ENCODE data around the gene SIPA1L3.
"Not testable (repeated sequence)": the region's sequence is repeated elsewhere in the genome, so short reads cannot be mapped to it uniquely, and the experiment has no call there.

Gene SIPA1L3

DNA sequence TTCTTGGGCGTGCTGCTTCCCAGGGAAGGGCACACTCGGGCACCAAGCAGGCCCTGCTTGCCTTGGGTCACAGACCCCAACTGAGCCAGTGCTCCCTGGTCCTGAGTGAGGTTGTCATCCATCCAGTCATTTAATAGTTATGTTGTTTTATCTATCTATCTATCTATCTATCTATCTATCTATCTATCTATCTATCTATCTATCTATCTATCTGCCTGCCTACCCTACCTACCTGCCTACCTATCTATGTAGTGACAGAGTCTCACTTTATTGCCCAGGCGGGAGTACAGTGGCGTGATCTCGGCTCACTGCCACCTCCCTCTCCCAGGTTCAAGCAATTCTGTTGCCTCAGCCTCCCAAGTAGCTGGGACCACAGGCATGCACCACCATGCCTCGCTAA, 164.0 kb downstream of the SIPA1L3 start:
- not testable (repeated sequence) for DNase-seq (ENCODE audit: low read depth in 2 of 2)

DNA sequence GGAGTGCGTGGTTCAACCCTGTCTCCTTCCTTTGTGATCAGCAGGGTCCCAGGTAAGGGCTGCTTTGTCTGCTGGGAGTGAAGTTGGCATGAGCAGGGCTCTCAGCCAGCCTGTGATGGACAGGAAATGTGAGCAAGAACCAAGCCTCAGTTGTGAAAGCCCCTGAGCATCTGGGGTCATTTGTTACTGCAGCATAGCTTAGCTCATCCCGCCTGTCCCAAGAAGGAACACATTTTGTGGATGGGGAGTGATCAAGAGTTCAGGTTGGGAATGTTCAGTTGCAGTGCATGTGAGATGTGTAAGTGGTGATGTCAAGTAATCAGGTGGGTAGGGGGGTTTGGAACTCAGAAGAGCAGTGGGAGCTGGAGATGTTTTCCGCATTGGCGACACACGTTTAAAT, 164.6 kb downstream of the SIPA1L3 start:
- DNase-seq (ENCODE audit: low read depth in 2 of 2), result no peak

DNA sequence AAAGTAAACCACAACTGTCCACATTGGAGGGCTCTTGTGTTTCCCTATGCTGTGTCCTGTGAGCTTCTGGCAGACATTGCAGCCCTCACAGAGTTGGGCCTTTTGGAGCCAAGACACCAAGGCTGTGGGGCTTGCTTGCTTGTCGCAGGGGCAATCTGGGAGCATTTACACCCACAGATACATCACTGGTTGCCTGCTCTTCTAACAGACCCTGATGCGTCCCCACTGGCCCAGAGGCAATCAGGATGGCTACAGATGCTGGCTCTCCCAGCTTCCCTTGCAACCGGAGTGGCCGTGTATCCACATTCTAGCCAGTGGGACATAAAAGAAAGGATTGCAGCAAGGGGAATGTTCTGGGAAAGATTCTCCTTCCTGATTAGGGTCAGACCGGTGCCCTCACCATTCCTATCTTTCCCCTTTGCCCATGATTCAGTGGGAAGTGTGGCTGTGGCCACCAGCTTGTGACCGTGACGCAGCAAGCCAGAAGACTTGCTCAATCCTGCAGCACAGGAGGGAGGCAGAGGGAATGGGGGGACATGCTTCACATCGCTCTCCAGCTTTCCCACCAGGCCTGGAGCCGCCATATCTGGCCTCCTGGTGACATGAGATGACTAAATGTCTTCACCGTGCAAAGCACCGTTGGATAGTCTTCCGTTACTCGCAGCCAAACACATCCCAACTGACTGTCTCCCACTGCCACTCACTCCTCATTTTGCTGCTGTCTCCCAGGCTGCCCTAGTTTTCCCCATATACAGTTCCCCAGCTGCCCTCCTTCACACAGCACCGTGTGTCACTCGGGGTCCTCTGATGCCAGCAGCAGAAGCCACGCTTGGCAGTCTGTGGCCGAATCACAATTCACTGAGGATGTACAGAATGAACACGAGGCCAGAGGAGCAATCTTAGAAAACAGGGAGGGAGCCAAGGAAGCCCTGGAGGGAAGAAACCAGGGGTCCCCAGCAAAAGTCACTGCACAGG, 166.1 kb downstream of the SIPA1L3 start:
- no peak for DNase-seq (ENCODE audit: low read depth in 2 of 2)

DNA sequence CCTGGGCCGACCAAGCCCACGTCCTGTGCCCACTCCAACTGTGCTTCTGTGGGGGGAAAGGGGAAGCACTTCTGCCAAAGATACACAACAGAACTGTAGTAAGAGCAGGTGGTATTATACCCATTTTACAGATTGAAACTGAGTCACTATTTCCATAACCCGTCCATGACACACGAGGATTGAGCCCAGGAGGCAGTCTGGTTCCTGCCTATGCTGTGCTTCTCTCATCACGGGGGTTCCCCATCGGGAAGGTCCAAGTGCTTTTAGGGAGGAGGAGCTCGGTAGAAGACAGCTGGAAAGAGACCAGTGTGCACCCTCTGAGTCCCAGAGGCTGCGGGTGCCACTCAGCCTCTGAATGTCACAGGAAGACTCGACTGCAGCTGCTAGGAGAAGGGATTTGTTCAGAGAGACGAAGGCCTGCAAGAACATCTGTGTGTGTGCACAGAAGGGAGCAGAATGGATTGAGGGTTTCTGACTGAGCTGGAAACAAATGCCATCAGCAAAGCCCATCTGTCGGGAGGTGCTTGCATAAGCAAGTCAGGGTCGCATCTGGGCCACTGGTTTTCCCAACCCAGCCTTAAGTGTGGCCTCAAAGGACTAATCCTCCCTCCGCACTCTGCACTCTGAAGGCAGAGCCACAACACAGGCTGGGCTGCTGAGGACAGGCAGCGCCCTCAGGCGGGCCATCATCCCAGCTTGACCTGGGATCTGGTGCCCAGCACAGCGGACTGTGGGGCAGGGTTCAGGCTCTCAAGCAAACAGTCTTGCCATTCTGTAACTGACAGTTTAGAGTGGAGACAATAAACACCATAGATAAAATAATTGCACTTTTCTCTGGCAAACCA, 167.1 kb downstream of the SIPA1L3 start:
- DNase-seq (ENCODE audit: low read depth in 2 of 2), result no peak

DNA sequence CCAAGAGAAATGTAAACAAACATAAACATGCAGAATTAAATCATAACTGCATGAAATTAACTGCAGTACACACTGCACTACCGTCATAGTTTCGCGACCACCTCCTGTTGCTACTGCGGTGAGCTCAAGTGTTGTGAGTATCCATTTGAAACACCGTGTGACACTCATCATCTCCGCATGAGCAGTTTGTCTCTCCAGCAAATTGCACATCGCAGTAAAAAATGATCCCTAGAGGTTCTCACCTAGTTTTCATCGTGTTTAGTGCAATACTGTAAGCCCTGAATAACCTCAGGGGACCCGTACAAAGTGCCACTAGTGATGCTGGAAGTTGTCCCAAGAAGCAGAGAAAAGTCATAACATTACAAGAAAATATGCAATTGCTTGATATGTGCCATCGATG, 169.3 kb downstream of the SIPA1L3 start:
- DNase-seq (ENCODE audit: low read depth in 2 of 2), result no peak

DNA sequence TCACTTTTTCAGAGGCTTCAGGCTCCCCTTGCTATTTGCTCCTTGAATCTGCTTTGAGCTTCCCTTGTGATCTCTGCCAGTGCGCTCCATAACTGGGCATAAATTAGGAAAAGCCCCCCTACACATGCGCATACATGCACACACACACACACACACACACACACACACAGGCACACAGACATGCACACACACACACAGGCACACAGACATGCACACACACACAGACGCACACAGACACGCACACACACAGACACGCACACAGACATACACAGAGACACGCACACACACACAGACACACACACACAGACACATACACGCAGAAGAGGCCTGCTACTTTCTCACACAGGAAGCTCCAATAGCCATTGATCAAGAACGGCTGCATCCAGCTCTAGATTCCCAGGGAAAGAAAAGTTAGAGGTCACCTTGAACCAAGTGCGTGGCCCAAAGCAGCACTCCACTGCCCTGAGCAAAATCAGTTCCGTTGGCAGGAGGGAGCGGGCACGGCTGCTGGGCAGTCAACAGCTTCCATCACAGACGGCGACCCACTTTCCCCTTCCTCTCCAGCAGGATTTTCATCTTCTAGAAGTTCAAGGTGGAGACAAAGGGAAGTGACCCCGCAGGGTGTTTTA, 171.4 kb downstream of the SIPA1L3 start:
- no peak for DNase-seq (ENCODE audit: low read depth in 2 of 2)

DNA sequence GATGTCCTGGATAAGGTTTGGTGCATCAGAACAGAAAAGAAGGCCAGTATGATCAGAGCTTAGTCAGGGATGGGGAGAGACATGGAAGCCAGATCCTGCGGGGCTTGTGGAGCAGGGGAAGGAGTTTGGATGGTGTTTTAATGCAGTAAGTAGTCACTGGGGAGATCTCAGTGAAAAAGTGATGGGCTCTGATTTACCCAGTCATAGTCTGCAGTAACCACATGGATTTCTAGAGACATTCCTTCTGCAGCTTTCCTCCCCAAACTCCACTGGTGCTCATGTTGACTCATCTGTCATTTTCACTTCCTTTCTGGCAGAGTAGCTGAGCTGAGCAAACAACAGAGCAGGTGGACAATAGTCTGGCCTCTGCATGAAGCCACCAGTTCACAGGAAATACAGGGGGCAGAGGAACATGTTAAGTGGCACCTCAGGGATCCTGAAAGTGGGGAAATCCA, 172.9 kb downstream of the SIPA1L3 start:
- DNase-seq (ENCODE audit: low read depth in 2 of 2), result no peak

DNA sequence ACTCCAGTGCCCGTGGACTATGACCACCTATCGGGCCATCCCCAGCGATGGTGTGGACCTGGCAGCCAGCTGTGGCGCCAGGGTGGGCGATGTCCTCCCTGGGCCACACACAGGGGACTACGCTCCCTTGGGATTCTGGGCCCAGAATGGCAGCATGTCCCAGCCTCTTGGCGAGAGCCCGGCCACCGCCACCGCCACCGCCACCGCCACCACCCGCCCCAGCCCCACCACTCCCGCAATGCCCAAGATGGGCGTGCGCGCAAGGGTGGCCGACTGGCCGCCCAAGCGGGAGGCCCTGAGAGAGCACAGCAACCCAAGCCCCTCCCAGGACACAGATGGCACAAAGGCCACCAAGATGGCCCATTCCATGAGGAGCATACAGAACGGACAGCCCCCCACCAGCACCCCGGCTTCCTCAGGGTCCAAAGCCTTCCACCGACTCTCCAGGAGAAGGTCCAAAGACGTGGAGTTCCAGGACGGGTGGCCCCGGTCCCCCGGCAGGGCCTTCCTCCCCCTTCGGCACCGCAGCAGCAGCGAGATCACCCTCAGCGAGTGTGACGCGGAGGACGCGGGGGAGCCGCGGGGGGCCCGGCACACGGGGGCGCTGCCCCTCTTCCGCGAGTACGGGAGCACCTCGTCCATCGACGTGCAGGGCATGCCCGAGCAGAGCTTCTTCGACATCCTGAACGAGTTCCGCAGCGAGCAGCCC, 174.7 kb downstream of the SIPA1L3 start:
- no peak for DNase-seq (ENCODE audit: low read depth in 2 of 2)

DNA sequence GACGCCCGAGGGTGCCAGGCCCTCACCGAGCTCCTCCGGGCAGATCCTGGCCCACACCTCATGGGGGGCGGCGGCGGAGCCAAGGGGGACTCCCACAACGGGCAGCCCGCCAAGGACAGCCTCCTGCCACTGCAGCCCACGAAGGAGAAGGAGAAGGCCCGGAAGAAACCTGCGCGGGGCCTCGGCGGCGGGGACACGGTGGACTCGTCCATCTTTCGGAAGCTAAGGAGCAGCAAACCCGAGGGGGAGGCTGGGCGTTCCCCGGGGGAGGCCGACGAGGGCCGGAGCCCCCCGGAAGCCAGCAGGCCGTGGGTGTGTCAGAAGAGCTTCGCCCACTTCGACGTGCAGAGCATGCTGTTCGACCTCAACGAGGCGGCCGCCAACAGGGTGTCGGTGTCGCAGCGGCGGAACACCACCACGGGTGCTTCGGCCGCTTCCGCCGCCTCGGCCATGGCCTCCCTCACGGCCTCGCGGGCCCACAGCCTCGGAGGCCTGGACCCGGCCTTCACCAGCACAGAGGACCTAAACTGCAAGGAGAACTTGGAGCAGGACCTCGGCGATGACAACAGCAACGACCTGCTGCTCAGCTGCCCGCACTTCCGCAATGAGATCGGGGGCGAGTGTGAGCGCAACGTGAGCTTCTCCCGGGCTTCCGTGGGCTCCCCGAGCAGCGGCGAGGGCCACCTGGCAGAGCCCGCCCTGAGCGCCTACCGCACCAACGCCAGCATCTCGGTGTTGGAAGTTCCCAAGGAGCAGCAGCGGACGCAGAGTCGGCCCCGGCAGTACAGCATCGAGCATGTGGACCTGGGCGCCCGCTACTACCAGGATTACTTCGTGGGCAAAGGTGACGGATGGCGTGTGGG, 175.5 kb downstream of the SIPA1L3 start:
- no peak for DNase-seq (ENCODE audit: low read depth in 2 of 2)

DNA sequence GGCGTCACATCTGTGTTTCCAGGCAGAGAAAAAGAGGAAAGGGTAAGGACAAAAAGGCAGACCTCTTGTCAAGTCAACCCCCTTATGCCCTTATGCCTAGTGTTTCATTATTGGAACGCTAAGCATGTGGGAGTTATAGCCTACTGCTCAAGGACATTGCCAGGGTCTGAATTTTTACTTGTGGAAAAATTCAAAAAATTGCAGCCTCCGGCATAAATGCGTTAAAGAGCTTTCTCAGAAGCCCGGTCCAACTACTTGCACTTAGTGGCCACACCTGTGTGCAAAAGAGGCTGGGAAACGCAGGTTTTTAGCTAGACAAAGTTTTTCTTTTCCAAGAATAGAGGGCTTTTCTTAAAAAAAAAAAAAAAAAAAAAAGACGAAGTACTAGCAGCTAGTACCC, 177.2 kb downstream of the SIPA1L3 start:
- DNase-seq (ENCODE audit: low read depth in 2 of 2), result no peak

DNA sequence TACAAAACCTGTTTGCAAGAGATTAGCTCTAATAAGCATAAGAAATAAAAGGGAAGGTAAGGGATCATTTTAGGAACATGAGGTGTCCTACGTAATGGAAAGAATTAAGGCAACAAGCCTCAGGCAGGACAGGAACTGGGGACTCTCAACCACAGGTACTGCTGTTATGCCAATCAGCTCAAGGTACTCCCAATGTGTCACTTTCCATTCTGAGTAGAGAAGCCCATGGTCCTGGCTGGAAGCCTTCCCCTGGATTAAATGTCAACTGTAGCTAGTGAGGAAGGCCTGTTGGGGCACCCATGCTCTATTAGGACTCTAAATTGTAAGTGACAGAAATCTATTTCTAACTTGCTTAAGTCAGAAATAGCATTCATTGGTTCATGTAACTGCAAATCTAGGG, 182.4 kb downstream of the SIPA1L3 start:
- DNase-seq (ENCODE audit: low read depth in 2 of 2), result no peak

DNA sequence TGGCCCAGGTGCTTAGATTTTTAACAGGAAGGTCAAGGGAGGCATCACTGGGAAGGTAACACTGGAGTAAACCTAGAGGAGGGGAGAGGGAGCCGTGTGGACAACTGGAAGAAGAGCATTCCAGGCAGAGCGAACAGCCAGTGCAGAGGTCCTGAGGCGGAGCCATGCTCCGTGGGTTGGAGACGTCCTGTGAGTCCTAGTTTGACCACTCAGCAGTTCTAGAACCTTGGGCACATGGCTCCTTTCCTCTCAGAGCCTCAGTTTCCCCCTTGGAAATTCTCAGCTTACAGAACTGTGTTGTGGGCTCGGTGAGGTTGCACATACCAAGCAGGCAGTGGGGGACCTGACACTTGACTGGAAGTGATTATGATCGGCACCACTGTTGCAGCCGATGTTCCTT, 186.1 kb downstream of the SIPA1L3 start:
- DNase-seq (ENCODE audit: low read depth in 2 of 2), result no peak

DNA sequence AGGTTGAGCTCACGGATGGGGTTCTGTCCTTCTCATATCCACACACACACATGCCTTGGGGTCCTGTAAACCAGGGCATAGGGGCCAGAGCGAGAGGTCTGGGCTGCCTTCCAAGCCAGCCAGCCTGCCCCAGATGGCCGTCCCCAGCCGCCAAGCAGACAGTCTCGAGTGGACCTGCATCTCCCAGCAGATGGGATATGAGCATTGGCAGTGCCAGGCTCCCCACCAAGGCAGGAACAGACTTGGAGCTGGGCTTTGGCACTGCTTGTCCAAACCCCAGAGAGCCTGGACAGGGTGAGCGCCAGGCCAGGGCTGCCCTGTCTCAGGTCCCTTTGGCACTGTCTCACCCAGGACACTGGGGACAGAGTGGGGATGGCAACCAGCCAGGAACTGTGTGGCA, 186.6 kb downstream of the SIPA1L3 start:
- no peak for DNase-seq (ENCODE audit: low read depth in 2 of 2)

DNA sequence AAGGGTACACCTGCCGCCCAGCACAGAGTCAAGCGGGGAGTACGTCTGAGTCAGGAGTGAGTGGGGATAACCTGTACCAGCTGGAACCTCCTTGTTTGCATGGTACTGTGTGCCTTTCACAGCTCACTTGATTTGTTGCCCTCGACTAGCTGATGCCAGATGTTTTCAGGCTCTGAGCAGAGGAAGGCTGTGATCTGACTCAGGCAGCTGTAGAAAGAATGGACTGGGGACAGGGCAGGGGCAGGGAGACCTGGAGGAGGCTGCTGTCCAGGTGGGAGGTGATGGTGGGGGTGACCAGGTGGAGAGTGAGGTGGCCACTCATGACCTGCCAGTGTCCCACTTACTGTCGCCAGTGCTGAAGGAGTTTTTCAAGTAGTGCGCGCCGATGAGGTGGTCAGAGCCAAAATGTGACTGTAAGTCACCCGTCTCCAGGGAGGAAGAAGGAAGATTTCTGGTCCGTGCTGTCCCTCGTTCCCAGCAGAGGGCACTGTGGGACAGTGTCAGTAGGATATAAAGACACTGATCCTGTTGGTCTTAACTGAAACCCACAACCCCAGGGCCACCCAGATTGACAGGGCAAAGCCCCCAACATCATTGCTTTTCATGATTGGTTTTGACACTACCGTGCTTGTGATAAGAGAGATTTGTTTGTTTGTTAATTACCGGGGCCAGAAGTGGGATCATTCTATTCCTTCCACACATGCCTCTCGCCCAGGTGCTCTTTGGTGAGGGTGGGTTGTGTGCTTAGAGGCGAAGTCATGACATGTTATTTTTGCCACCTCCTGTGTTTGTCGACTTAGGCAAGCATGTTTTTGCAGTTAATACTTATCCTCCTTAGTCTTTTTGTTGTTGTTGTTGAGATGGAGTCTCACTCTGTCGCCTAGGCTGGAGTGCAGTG, 188.7 kb downstream of the SIPA1L3 start:
- DNase-seq (ENCODE audit: low read depth in 2 of 2), result peak; percentile 17 to 28

DNA sequence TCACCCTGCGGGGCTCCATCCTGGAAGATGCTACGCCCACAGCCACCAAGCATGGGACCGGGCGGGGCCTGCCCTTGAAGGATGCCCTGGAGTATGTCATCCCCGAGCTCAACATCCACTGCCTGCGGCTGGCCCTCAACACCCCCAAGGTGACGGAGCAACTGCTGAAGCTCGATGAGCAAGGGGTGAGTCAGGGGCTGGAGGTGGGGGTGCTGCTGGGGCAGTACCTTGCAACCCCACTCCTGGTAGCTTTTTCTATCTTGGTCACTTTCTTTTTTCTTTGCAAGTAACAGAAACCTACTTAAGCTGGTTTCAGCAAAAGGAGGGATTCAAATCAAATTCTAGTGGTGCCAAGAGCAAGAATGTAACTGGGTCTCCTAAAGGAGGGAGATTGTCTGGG, 193.0 kb downstream of the SIPA1L3 start:
- no peak for DNase-seq (ENCODE audit: low read depth in 2 of 2)

DNA sequence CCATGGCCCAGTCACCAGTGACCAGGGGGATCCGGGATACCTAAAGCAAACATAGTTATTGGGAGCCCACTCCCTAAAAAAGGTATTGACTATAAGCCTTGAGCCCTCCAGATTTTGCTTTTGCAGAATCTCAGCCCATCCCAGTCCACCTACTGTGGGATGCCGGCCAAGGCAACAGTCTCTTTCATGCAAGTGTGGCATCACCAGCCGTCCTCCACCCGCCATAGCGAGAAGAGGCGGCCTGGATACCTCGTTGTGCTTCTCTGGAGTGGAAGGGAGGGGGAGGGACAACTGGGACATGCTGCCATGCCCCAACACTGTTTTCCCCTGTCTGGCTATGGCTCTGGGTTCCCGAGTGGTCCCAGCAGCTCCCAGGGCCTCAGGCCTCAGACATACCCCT, 193.6 kb downstream of the SIPA1L3 start:
- no peak for DNase-seq (ENCODE audit: low read depth in 2 of 2)

DNA sequence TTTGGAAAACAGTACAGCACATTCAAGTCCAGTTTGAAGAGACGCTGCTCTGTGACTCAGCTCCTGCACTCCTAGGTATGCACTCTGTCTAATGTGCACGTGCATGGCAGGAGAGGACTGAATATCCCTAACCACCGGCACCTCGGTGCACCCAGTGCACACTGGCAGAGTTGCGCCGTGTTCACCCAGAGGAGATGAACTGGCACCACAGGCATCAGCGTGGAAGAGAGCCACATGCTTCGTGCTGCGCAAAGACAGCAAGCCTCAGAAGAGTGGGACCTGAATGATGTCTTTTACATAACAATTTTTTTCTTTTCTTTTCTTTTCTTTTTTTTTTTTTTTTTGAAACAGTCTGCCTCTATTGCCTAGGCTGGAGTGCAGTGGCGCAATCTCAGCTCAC, 194.7 kb downstream of the SIPA1L3 start:
- no peak for DNase-seq (ENCODE audit: low read depth in 2 of 2)

DNA sequence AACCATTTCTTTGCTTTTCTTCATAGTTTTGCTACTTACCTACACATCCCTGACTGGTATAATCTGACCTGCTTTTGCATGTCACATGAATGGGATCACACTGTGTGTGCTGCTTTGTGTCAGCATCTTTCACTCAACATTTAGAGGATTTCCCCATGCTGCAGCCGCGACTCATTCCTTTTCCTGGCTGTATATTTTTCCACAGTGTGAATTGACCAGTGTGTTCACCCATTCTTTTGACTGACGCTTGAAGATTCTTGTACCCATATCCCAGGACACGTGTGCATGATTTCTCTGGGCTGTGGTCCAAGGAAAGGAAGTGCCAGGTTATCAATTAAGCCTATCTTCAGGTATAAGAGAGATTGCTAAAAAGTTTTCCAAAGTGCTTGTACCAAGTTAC, 198.6 kb downstream of the SIPA1L3 start:
- no peak for DNase-seq (ENCODE audit: low read depth in 2 of 2)

DNA sequence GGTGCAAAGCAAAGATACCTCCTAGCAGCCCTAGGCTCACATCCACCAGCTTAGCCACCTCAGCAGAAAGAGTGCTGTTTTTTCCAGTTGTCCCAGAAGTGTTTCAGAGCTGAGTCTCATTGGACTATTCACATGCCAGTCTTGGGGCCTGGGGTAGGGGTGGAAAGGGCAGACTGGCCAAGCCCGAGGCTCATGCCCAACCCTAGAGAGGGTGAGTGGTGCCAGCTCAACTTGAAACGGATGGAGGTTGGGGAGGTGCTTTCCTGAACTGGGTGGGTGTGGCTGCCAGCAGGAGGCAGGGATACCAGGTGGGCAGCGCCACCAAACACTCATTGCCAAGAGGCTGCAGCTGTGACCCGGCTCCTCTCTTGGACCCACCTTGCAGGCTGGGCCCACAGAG, 200.1 kb downstream of the SIPA1L3 start:
- no peak for DNase-seq (ENCODE audit: low read depth in 2 of 2)

DNA sequence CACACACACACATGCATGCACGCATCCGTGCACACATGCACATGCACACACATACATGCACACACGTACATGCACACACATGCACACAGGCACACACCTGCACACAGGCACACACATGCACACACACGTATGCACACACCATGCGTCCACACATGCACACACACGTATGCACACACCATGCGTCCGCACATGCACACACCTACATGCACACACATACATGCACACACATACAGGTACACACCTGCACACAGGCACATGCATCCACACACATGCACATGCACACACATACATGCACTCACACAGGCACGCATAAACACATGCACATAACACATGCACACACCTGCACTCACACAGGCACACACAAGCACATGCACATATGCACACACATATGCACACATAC, 204.9 kb downstream of the SIPA1L3 start:
- no peak for DNase-seq (ENCODE audit: low read depth in 2 of 2)
